Ovary (tissue), 9 donors: ENCODE results near the gene SHISA6. TPM values are rescaled to one million over a fixed set of nuclear protein-coding genes. Genes with fewer than 3 reads are reported as not detected.

Experiments used
- DNase-seq, 5 donors: peaks; one replicate each; pipeline ENCODE4 v3.0.0-alpha.2; 2019 to 2020
- H3K27ac ChIP-seq, 2 donors: fragments of 200-600 bp; one replicate each; pipeline versions ENCODE4 v1.5.1 to v1.8.0; 2019 to 2022
- H3K27me3 ChIP-seq: fragments of 200-600 bp; one replicate; pipeline ENCODE4 v1.8.0; 2022
- H3K36me3 ChIP-seq: fragments of 200-600 bp; sonication (generic); one replicate; pipeline ENCODE4 v1.5.1; 2019
- H3K4me1 ChIP-seq: one replicate; pipeline ENCODE4 v1.8.1; 2013; ENCODE audit warnings: mild to moderate bottlenecking, moderate library complexity; ENCODE audit not compliant: insufficient read depth
- H3K4me3 ChIP-seq: fragments of 200-600 bp; sonication (generic); one replicate; pipeline ENCODE4 v1.5.1; 2017
- H3K9me3 ChIP-seq, 2 donors: fragments of 200-600 bp in 1 of 2; sonication (generic) in 1 of 2; one replicate each; pipeline versions ENCODE4 v1.5.1 to v1.8.1; 2013 to 2019; ENCODE audit warnings: mild to moderate bottlenecking in 1 of 2, moderate library complexity in 1 of 2
- EP300 ChIP-seq: sonication (generic); formaldehyde crosslinking; IDR thresholded peaks from one replicate; pipeline ENCODE4 v1.6.1; 2017; ENCODE audit warnings: antibody characterized with exemption
- POLR2A ChIP-seq: fragments of 450-650 bp; IDR thresholded peaks from one replicate; pipeline ENCODE4 v1.6.1; 2017; ENCODE audit warnings: antibody characterized with exemption, mild to moderate bottlenecking, moderate library complexity
- WGBS, 3 donors: extraction: QIAGEN DNeasy Blood & Tissue Kit in 1 of 3; methylation state at CpG; one replicate each; pipeline versions ENCODE4 v1.1.5 to v1.1.7; 2013 to 2017; 5-methylcytosine and 5-hydroxymethylcytosine counted together
- intact Hi-C, 4 donors: fragments of 100-400 bp; cut with DNase I; formaldehyde crosslinking; loops; one replicate each; pipeline versions ENCODE4 v1.11.0 to v1.15.1; 2022 to 2023
- polyA plus RNA-seq, 2 donors: library from polyadenylated mRNA; stranded (reverse); fragments of 200-250 nt in 1 of 2; fragments of 350-450 nt in 1 of 2; fragmentation: Illumina TruSeq in 1 of 2; extraction: RNeasy Lipid Tissue Mini Kit (QIAGEN cat#74804) in 1 of 2; gene quantifications; one replicate each; pipeline ENCODE4 v1.2.3, GENCODE V29; 2013 to 2014
- total RNA-seq, 7 donors: library from RNA; depleted of rRNA in 2 of 7; stranded (reverse); fragments of >200 nt in 2 of 7; fragmentation: NEBNext Ultra II Directional in 3 of 7; extraction: Animal tissue kit (Norgen Biotek cat#: 25700) in 3 of 7; gene quantifications; one replicate each; pipeline versions ENCODE4 v1.1.0 to v1.2.4, GENCODE V29; 2016 to 2023
- TF ChIP-seq, protein P1 (sequence below), 3 donors: fragments of 450-650 bp in 2 of 3; fragments of 200-600 bp in 1 of 3; IDR thresholded peaks; one replicate each; pipeline versions ENCODE4 v1.5.1 to v1.8.0; 2016 to 2022; ENCODE audit warnings: antibody characterized with exemption in 3 of 3, mild to moderate bottlenecking in 1 of 3
- donor health status: DM: no; HTN: no; CAD: no; lungs with moderate emphysema.
- donor health status: DM: no; HTN: no; CAD: no.
- donor health status: Bipolar disorder and iron deficiency.
- donor health status: DM: yes; HTN: yes; CAD: no.
- donor health status: DM: no; HTN: no; CAD: no.
- donor health status: DM: yes; HTN: yes; CAD: no.

The SHISA6 gene
- total and polyA plus RNA-seq, 9 donors: 0.10 to 1.5 (median 0.38) TPM

DNA sequence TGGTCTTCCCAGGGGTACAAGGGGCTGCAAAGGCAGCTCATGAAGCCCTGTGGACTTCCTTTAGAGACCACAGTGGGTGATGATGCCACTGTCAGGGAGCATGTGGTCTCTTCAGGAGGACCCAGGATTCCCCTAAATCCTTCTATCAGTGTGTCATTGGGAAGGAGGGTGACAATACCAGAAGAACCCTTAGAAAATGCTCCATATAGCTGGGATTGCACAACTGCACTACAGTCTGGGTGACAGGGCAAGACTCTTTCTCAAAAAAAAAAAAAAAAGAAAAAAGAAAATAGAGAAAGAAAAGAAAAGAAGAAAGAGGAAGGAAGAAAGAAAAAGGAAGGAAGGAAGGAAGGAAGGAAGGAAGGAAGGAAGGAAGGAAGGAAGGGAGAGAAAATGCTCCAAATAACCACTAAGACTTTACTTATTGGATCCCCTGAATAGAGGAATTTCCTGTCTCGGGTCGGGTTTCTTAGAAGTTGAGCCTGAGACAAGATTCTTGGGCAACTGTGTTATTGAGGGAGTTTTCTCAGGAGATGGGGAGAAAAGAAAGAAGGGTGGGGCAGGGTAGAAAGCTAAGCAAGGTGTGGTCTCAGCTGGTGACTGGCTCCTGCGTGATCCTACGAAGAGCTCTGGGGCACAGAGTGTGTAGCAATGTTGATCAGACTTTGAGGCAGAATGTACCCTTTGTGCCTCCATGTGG is 274.1 kb downstream of the SHISA6 start:
- no peak for TF ChIP-seq EP300
- TF ChIP-seq, protein P1, sequence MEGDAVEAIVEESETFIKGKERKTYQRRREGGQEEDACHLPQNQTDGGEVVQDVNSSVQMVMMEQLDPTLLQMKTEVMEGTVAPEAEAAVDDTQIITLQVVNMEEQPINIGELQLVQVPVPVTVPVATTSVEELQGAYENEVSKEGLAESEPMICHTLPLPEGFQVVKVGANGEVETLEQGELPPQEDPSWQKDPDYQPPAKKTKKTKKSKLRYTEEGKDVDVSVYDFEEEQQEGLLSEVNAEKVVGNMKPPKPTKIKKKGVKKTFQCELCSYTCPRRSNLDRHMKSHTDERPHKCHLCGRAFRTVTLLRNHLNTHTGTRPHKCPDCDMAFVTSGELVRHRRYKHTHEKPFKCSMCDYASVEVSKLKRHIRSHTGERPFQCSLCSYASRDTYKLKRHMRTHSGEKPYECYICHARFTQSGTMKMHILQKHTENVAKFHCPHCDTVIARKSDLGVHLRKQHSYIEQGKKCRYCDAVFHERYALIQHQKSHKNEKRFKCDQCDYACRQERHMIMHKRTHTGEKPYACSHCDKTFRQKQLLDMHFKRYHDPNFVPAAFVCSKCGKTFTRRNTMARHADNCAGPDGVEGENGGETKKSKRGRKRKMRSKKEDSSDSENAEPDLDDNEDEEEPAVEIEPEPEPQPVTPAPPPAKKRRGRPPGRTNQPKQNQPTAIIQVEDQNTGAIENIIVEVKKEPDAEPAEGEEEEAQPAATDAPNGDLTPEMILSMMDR (IDR thresholded peaks at IDR 0.05): no peak
- no peak for TF ChIP-seq POLR2A
- 80 to 81% (median 80%) methylated on average over 4 of the region's 4 CpGs for WGBS, 3 donors
- no peak for DNase-seq
- no peak overlapping the region for H3K27ac ChIP-seq
- peaks cover 3% of the 10 kb centered on the region for H3K4me1 ChIP-seq
- no peaks in the 10 kb centered on the region for H3K27me3 ChIP-seq
- H3K9me3 ChIP-seq: no peaks in the 10 kb centered on the region
- no peak overlapping the region for H3K4me3 ChIP-seq
- intact Hi-C loops: no loop called here
- no peaks in the 10 kb centered on the region for H3K36me3 ChIP-seq

DNA sequence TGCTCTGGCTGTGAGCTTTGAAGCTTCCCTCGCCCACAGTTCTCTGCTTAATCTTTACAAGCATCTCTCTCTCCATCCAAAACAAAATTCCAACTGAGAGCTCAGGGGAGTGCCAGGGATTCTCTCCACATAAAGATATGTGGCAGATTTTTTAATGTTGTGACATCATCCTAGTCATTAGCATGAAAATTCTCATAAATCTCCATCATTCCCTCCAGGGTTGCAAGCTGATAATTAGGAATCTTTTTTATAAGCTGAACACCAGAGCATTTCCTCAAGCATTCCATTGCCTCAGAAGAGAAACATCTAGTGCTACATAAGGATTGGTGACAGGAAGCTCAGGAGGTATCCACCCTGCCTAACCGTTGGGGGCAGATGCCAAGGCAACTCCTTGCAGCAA is 274.9 kb downstream of the SHISA6 start:
- Histone ChIP-seq H3K4me1 (peaks cover 3% of the 10 kb centered on the region), H3K27ac (no peak overlapping the region), H3K36me3 (no peaks in the 10 kb centered on the region), H3K9me3 (no peaks in the 10 kb centered on the region), H3K27me3 (no peaks in the 10 kb centered on the region), H3K4me3 (no peak overlapping the region)
- TF ChIP-seq EP300 (no peak), POLR2A (no peak)
- TF ChIP-seq, protein P1 (IDR thresholded peaks at IDR 0.05): no peak
- no peak for DNase-seq
- WGBS, 3 donors: 52 to 69% (median 67%) methylated on average over 2 of the region's 2 CpGs
- intact Hi-C loops: no loop called here

DNA sequence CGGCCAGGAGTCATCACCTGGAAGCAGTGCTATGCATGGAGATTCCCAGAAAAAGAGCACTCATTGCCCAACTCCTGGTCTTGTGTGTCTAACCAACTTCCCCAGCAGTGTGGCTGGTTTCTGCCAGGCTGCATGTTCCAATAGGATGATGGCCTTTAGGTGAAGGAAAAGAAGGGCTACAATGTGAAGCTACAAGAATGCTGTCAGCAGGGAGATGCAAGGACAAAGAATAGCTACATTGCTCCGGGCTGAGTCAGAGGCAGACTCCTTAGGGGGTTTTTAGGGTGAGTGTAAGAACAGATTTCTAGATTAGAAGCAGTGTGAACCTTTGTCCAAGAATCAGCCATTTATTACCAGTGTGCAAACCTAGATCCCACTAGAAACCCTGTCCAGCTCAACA is 294.2 kb downstream of the SHISA6 start:
- intact Hi-C loops: no loop called here
- H3K4me1 ChIP-seq: no peaks in the 10 kb centered on the region
- no peak overlapping the region for H3K27ac ChIP-seq
- 80 to 91% (median 87%) methylated on average over 2 of the region's 2 CpGs for WGBS, 3 donors
- no peak overlapping the region for H3K4me3 ChIP-seq
- TF ChIP-seq EP300 (no peak), POLR2A (no peak)
- TF ChIP-seq, protein P1 (IDR thresholded peaks at IDR 0.05): no peak
- no peaks in the 10 kb centered on the region for H3K9me3 ChIP-seq
- no peaks in the 10 kb centered on the region for H3K27me3 ChIP-seq
- DNase-seq: no peak
- no peaks in the 10 kb centered on the region for H3K36me3 ChIP-seq

DNA sequence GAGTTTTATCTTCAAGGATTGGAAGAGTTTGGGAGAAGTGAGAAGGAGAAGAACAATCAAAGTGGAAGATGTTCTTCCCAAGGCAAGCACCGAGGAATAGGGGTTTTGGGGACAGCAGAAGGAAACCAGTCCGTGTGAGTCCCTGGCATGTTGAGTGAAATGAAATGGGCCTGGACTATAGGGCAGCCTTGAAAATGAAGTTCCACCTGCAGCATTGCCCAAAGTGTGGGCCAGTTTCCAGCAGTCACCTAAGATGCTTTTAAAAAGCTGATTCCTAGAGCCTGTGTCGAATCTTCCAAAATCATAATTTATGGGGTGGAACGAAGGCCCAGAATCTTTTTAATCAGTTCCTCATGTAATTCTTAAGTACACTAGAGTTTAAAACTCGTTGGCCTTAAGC is 297.4 kb downstream of the SHISA6 start:
- H3K9me3 ChIP-seq: no peaks in the 10 kb centered on the region
- no peaks in the 10 kb centered on the region for H3K36me3 ChIP-seq
- no peak overlapping the region for H3K4me3 ChIP-seq
- TF ChIP-seq POLR2A (no peak), EP300 (no peak)
- TF ChIP-seq, protein P1 (IDR thresholded peaks at IDR 0.05): no peak
- no peak overlapping the region for H3K27ac ChIP-seq
- intact Hi-C loops: loop anchor here in 1 of 4 donors (2.0 kb wide), 1 partner anchor 74 kb away; no protein-coding TSS in a partner anchor
- DNase-seq: no peak
- no peaks in the 10 kb centered on the region for H3K27me3 ChIP-seq
- no peaks in the 10 kb centered on the region for H3K4me1 ChIP-seq
- 83 to 84% (median 84%) methylated on average over 5 of the region's 5 CpGs for WGBS, 3 donors
